Measurements from ENCODE around the gene PPP1R13L.

DNA sequence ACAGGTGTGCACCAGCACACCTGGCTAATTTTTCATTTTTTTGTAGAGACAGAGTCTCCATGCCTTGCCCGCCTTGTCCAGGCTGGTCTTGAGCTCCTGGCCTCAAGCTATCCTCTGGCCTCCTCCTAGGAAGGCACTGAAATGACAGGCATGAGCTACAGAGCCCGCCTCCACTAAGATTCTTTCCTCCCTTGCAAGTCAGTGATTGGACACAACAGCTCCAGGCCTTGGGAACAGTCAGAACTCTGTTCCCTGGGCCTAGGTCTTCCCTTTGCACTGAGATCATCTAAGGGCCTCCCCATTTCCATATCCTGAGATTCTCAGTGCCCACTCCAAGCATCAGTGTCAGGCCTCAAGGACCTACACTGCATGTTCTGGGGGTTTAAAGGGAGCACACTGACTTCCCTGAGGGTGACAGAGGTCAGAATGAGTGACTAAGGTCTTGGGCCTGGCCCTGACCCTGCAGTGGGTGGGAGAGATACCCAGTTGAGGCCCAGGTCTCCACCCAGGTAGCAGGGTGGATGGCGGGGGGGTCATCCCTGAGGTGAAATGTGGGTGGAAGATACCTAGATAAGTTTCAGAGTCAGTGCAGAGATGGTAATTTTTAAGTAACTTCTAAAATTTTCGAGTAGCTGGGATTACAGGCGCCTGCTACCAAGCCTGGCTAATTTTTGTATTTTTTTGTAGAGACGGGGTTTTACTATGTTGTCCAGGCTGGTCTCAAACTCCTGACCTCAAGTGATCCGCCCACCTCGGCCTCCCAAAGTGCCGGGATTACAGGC is 36.2 kb upstream of the PPP1R13L start:
- TF ChIP-seq, protein P1, sequence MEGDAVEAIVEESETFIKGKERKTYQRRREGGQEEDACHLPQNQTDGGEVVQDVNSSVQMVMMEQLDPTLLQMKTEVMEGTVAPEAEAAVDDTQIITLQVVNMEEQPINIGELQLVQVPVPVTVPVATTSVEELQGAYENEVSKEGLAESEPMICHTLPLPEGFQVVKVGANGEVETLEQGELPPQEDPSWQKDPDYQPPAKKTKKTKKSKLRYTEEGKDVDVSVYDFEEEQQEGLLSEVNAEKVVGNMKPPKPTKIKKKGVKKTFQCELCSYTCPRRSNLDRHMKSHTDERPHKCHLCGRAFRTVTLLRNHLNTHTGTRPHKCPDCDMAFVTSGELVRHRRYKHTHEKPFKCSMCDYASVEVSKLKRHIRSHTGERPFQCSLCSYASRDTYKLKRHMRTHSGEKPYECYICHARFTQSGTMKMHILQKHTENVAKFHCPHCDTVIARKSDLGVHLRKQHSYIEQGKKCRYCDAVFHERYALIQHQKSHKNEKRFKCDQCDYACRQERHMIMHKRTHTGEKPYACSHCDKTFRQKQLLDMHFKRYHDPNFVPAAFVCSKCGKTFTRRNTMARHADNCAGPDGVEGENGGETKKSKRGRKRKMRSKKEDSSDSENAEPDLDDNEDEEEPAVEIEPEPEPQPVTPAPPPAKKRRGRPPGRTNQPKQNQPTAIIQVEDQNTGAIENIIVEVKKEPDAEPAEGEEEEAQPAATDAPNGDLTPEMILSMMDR (IDR thresholded peaks at IDR 0.05; ENCODE audit: control extremely low read depth in 1 of 3, insufficient read depth in 1 of 3, low read depth in 1 of 3, low read length in 3 of 3), result no peak
- no peak for TF ChIP-seq BRCA1 (IDR thresholded peaks at IDR 0.05; ENCODE audit: low read depth, low read length)
- no peak for TF ChIP-seq POU5F1 (IDR thresholded peaks at IDR 0.05; ENCODE audit: low read depth, low read length)
- TF ChIP-seq FOSL1 (IDR thresholded peaks at IDR 0.05; ENCODE audit: insufficient read depth, low read depth, low read length), result no peak
- no peak for TF ChIP-seq SIN3A (conservative IDR thresholded peaks at IDR 0.05 in 1 of 2, IDR thresholded peaks at IDR 0.05 in 1 of 2; ENCODE audit: low read depth in 1 of 2, low read length in 2 of 2)
- TF ChIP-seq POLR2A (IDR thresholded peaks at IDR 0.05; ENCODE audit: control extremely low read depth in 1 of 2, low read depth in 2 of 2, low read length in 2 of 2), result no peak
